Activated CD8-positive, alpha-beta memory T cell treated with anti-CD3 and anti-CD28 coated beads, Interleukin-2, amount 50 U/mL, for 1 hour (primary cell): ENCODE measurements around the gene USO1.
"Not testable (repeated sequence)": the region's sequence is repeated elsewhere in the genome, so short reads cannot be mapped to it uniquely, and the experiment has no call there.

ENCODE experiments used
- DNase-seq: peaks from one replicate; pipeline ENCODE4 v3.0.0-alpha.2; 2020; ENCODE audit errors: extremely low read depth

The USO1 gene

GRCh38 chr4:75710246-75710645 is 14.1 kb upstream of the USO1 start:
- no peak for DNase-seq

- no peak for DNase-seq
These were observed 10.4 kb upstream of the USO1 start for GRCh38 chr4:75714011-75714410.

DNA sequence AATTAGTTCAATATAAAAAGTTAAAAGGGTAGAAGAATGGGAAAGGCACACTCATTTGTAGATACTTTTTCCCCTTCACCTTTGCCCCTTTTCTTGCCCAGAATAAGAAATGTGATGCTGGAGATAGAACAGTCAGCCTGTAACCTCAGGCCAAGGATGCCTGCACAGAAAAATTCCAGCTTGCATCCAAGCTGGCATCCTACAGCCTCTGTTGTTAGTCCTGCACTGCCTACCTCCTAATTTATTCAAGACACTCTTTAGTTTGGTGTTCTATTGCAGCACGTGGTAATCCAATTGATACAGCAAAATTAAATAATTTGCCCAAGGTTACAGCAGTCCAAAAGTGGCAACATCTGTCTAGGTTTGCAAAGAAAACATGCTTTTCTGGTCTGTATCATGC is 9.7 kb upstream of the USO1 start:
- no peak for DNase-seq

- DNase-seq: no peak
These were observed 9.1 kb upstream of the USO1 start for GRCh38 chr4:75715105-75715799.

DNA sequence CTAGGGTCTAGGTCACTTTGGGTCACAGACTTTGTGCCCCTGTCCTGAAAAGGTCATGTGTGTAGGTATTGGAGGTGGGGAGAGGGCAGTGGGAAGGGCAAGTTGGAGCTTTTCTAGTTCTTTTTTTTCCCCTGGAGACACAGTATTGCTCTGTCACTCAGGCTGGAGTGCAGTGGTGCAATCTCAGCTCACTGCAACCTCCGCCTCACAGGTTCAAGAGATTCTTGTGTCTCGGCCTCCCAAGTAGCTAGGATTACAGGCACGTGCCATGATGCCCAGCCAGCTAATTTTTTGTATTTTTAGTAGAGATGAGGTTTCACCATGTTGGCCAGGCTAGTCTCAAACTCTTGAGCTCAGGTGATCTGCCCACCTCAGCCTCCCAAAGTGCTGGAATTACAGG is 8.3 kb upstream of the USO1 start:
- DNase-seq: not testable (repeated sequence)

DNA sequence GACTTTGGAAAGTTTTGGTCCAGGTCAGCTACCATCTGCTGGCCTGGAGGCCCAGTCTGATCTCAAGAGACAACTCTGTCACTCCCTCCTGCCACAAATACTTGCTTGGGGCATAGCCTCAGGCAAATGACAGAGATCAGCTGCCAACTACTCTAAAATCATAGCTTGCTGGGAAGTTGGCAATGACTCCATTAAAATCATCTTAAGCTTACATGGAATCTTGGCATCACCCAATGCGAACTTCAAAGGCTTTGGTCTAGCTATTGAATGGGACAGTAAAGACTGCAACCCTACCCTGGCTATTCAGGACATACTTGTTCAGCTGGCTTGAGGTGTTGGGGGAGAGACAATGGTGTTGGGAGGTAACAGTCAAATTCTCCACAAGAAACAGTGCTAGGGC is 7.0 kb upstream of the USO1 start:
- DNase-seq: no peak

- no peak for DNase-seq
These were observed 5.8 kb upstream of the USO1 start for GRCh38 chr4:75718529-75718928.

DNA sequence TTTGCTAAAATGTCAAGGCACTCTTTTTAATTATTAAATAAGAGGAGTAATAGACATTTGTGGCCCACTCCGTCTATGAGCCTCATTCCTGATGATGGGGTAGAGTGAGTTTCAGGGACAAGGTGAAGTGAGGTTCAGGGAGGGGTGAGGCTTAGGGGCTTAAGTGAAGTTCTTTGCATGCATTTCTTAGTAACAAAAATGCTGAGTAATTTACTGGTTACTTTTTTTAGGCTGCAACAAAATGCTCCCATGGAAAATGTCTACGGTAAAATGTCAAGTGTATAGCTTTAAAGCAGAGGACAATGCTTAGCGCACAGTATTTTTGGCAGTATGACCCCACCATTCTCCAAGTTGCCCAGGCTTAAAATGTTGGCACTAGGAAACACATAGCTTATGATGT is 2.0 kb upstream of the USO1 start:
- no peak for DNase-seq

DNA sequence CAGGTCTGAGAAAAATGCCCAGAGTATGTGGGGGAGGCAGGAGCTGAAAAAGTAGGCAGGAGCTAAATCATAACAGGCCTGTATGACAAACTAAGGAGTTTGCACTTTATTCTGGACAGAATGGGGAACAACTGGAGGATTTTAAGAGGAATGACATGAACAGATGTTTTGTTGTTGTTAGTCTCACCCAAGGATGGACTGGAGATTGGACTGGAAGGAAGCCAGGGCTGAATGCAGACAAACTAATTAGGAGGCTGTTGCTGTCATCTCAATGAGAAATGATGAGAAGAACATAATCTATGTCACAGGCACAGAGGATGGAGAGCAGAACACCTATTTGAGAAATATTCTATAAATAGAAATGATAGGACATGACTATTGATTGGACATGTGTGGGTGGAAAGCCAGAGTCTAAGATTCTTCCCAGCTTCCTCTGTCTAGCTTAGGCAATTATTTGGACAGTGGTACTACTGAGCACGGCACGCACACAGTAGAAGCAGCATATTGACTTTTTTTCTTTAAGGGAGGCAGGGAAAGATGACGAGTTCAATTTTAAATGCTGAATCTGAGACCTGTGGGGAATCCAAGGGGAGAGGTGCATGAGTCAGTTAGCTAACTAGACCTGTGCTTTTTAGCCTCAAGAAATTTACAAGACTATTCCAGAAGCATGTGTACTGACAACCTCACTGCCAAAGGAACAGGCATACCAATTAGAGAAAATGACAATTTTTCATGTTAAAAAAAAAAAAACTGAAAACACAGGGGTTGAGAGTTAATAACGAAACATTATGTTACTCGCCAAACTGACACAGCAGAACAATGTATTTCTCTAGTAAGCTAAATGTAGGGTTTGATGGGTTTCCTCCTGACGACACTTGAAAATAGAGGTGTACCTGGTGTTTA is 963 bp upstream of the USO1 start:
- no peak for DNase-seq

- DNase-seq: no peak
These were observed 719 bp downstream of the USO1 start for GRCh38 chr4:75724867-75725724.

- DNase-seq: not testable (repeated sequence)
These were observed 1.7 kb downstream of the USO1 start for GRCh38 chr4:75725942-75726538.

DNA sequence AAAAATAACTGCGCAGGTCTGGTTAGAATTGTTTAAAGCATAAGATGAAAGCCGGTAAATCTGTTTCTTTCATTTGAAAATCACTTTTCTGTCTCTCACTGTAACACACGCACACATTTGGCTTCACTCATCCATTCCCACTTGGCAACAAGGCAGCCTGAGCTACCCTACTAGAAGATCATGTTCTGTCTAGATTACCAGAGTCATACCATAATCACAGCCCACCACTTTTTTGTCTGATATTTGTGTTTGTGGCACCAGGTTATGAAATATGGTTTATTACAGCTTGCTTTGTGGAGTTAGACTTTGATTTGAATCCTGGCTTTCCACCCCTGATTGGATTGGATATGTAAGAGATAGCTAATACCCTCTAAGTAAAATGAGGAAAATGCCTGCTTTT is 2.2 kb downstream of the USO1 start:
- no peak for DNase-seq

- no peak for DNase-seq
These were observed 2.7 kb downstream of the USO1 start for GRCh38 chr4:75727073-75727472.

- DNase-seq: no peak
These were observed 5.5 kb downstream of the USO1 start for GRCh38 chr4:75729836-75730235.

DNA sequence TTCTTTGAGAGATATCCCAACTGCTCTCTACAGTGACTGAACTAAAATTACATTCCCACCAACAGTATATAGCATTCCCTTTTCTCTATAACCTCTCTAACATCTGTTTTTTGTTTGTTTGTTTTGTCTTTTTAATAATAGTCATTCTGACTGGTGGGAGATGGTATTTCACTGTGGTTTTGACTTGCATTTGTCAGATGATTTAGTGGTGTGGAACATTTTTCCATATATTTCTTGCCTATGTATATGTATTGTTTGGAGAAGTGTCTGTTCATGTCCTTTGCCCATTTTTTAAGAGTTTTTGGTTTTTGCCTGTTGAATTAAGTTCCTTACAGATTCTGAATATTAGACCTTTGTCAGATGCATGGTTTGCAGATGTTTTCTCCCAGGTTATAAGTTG is 9.0 kb downstream of the USO1 start:
- DNase-seq: no peak

DNA sequence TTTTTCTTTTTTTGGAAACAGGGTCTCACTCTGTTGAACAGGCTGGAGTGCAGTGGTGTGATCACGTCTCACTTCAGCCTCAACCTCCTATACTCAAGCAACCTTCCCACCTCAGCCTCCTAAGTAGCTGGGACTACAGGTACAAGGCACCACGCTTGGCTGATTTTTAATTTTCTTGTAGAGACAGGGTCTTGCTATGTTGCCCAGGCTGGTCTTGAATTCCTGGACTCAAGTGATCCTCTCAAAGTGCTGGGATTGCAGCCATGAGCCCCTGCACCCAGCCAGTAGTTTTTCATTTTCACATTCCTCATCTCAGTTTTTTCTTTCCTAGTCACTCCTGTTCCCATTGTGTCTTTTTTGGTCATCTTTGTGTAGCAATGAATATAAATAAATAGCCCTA is 11.1 kb downstream of the USO1 start:
- no peak for DNase-seq

- DNase-seq: no peak
These were observed 12.5 kb downstream of the USO1 start for GRCh38 chr4:75736862-75737261.

DNA sequence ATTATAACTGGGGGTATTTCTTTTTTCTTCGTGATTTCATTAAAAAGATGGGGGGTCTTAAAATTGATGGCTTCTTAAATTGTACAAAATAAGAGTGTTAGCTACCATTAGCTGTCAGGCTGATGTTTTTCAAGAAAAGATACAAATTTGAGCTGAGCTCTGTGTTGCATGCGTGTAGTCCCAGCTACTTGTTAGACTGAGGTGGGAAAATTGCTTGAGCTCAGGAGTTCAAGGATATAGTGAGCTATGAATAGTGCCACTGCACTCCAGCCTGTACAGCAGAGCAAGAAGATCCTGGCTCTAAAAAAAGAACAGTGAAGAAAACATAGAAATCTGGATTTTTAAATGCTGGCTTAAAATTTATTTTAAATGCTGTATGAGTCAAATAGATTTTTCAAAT is 13.0 kb downstream of the USO1 start:
- no peak for DNase-seq

- DNase-seq: no peak
These were observed 16.6 kb downstream of the USO1 start for GRCh38 chr4:75741027-75741426.

DNA sequence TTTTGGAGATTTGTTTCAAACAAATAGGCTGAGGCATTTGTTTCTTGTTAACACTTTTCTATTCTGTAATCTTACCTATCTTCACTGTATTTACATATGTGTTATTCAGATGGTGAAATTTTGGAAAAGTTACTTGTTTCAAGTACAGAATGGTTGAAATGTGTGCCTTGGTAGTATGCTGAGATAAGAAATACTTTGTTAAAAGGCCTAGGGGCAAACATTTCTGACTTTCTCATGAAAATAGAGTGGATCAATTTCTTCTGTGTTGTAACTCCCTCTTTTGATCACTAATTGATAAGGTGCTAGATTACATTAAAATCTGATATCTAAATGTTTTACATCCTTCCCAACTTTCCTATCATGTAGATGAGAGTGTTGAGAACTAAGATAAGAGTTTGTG is 18.1 kb downstream of the USO1 start:
- no peak for DNase-seq

DNA sequence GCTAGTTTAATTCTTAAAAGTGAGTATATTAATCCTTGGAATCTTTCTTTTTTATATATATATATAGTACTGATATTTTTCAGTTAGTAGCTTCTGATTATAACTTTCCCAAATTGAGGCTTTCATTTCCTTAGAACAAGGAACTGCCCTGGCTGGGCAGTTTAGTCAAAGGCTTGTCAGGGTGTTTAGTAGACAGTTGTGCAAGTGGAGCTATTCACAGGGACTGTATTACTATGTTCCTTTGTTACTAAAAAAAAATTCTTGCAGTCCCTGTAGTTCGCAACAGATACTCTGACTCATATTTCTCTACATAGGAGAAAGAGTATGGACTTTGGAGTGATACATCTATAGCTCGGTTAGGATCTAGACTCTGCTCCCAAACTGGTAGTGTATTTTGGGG is 20.8 kb downstream of the USO1 start:
- no peak for DNase-seq

- no peak for DNase-seq
These were observed 21.4 kb downstream of the USO1 start for GRCh38 chr4:75745721-75746199.
